Ishikawa (cell line): ENCODE measurements around the gene TMPRSS15.

Experiments
- CEBPB ChIP-seq: IDR thresholded peaks from 2 replicates; pipeline ENCODE4 v1.6.1; 2012
- CREB1 ChIP-seq: IDR thresholded peaks from 2 replicates; pipeline ENCODE4 v1.6.1; 2012; ENCODE audit warnings: low read depth
- EGR1 ChIP-seq: IDR thresholded peaks from 2 replicates; pipeline ENCODE4 v1.6.1; 2012
- EP300 ChIP-seq: IDR thresholded peaks from 2 replicates; pipeline ENCODE4 v1.6.1; 2012; ENCODE audit warnings: borderline replicate concordance
- FOXM1 ChIP-seq: IDR thresholded peaks from 2 replicates; pipeline ENCODE4 v1.6.1; 2012; ENCODE audit warnings: low read depth, borderline replicate concordance
- MAX ChIP-seq: IDR thresholded peaks from 2 replicates; pipeline ENCODE4 v1.6.1; 2012
- NFIC ChIP-seq: IDR thresholded peaks from 2 replicates; pipeline ENCODE4 v1.6.1; 2012
- RAD21 ChIP-seq: IDR thresholded peaks from 2 replicates; pipeline ENCODE4 v1.6.1; 2012; ENCODE audit warnings: low read depth
- REST ChIP-seq: IDR thresholded peaks from 2 replicates; pipeline ENCODE4 v1.6.1; 2012; ENCODE audit warnings: low read depth, mild to moderate bottlenecking
- TAF1 ChIP-seq: IDR thresholded peaks from 2 replicates; pipeline ENCODE4 v1.6.1; 2012; ENCODE audit warnings: low read depth, mild to moderate bottlenecking
- TCF12 ChIP-seq: IDR thresholded peaks from 2 replicates; pipeline ENCODE4 v1.6.1; 2012; ENCODE audit warnings: low read depth
- TEAD4 ChIP-seq: IDR thresholded peaks from 2 replicates; pipeline ENCODE4 v1.6.1; 2012
- ZBTB7A ChIP-seq: IDR thresholded peaks from 2 replicates; pipeline ENCODE4 v1.6.1; 2012; ENCODE audit warnings: low read depth

Gene TMPRSS15

GRCh38 chr21:18235545-18235944 lies 168.0 kb downstream of the TMPRSS15 start:
- TF ChIP-seq FOXM1 (no peak), EP300 (no peak)

DNA sequence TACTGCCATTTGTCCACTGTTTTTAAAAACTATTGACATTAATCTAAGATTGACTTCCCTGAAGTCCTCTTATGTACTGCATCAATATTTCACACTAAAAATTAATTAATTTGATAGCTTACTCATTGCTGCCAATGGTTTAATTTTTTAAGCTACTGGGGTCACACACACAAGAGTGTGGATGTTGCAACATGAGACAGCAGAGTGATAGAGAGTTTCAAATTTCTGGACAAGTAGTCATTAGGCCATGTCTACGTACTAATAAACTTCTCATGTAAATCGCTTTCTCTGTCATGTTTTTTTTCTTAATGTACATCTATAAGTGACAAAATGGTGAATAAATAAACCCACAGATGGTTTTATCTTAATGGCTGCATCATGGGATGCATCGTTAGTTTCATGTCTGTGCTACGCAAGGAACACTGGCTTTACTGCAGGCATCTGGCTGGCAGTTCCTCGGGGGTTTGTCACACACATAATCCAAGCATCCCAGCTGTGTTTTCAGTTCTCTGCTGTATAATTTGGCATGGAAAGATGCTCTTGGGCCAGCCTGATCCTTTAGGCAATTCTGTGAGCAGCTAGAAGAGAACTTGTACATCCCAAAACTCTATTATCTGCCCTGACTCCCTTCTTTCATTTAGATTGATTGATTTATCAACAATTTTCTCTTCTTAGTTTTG lies 175.4 kb downstream of the TMPRSS15 start:
- TF ChIP-seq CREB1 = no peak
- no peak for TF ChIP-seq TEAD4
- TF ChIP-seq REST = no peak
- no peak for TF ChIP-seq RAD21
- TF ChIP-seq TAF1 = no peak
- TF ChIP-seq EP300 = no peak
- no peak for TF ChIP-seq CEBPB
- TF ChIP-seq EGR1 = no peak
- TF ChIP-seq TCF12 = no peak
- no peak for TF ChIP-seq MAX

DNA sequence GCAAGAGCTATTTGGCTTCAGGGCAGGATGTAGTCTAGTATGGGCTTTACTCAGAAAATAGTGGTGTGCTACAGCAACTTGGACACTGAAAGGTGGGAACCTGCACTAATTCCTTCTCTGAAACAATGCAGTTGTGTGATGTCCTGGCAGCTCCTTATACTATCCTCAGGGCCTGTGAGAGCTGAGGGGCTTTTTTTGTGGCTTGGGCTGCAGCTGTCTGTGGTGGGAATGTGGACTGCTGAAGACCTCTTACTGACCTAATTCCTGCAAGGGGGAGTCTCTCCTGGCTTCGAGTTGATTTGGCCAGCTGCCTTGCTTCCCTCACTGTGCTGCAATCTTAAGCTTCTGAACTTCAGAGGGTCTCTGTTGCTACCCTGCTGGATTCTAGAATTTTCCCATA lies 181.2 kb downstream of the TMPRSS15 start:
- no peak for TF ChIP-seq CEBPB
- no peak for TF ChIP-seq REST
- no peak for TF ChIP-seq NFIC
- TF ChIP-seq TEAD4 = no peak
- no peak for TF ChIP-seq ZBTB7A
- no peak for TF ChIP-seq TAF1

GRCh38 chr21:18220498-18220897 lies 183.1 kb downstream of the TMPRSS15 start:
- TF ChIP-seq FOXM1 (no peak), REST (no peak), MAX (no peak), EP300 (no peak), RAD21 (no peak), TAF1 (no peak)
